HG03469 (cell line): Measurements from ENCODE around the gene RHCG.

ENCODE experiments used
- ATAC-seq: cut with Tn5 transposase; IDR thresholded peaks from one replicate; pipeline ENCODE4 v1.9.1; 2021; ENCODE audit warnings: mild to moderate bottlenecking, moderate library complexity, moderate number of reproducible peaks; ENCODE audit not compliant: unreplicated experiment

RHCG gene

GRCh38 chr15:89496155-89497098 is at the start of gene RHCG:
TSS of gene RHCG (minus strand) at chr15:89496583. CDS start at chr15:89496544, 39 bp downstream.
- ATAC-seq, result no peak

- ATAC-seq, result no peak
Observed at GRCh38 chr15:89543389-89543788, 47.0 kb upstream of the RHCG start.

DNA sequence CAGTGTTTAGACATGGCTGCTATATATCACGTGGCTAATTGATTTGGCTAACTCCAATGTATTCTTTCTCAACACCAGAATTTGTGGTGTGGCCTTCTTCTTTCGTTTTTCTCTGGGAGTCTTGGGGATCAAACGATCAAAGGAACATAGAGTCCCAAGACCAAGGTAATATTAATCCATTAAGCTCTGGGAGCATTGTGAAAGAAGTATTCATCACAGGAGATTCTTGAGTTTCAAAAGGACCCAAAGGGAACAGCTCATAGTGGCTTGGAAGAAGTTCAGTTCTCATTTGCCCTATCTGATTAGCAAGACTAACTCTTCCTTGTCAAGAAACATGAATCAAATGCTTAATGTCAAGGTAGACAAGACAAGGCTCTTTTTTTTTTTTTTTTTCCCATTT is 46.0 kb upstream of the RHCG start:
- no peak for ATAC-seq

GRCh38 chr15:89539027-89539426 is 42.6 kb upstream of the RHCG start:
- no peak for ATAC-seq

DNA sequence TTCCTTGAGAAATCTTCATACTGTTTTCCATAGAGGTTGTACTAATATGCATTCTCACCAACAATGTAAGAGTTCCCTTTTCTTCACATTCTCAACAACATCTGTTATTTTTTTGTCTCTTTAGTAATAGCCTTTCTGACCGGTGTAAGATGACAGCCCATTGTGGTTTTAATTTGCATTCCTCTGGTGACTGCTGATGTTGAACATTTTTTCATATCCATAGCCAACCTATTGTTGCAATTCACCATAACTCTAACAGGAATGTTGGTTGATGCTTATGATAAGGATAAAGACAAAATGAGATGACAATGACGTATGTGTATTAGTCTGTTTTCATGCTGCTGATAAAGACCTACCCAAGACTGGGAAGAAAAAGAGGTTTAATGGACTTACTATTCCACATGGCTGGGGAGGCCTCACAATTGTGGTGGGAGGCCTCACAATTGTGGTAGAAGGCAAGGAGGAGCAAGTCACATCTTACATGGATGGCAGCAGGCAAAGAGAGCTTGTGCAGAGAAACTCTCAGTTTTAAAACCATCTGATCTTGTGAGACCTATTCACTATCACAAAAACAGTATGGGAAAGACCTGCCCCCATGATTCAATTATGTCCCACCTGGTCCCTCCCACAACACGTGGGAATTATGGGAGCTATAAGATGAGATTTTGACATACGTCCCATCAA is 37.6 kb upstream of the RHCG start:
- ATAC-seq, result no peak

GRCh38 chr15:89531796-89532537 is 35.6 kb upstream of the RHCG start:
- ATAC-seq, result no peak

DNA sequence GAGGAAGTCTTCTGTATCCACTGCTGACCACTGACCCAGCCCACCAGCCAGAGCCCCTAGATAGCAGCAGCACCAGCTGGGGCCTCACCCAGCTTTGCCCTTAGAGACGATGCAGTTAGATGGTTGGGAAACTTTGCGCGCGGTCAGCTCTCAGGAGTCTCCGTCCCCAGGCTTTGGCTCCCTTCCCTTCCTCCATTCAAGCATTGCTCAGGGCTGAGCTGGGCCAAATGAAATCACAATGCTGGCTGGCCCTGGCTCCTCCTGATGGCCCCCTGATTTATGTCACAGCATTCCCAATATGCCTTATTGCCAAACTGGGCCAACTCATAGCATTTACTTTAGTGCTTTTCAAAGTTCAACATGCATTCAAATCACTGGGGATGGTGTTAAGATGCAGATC is 34.6 kb upstream of the RHCG start:
- ATAC-seq, result no peak

- no peak for ATAC-seq
Observed at GRCh38 chr15:89528757-89529352, 32.5 kb upstream of the RHCG start.

DNA sequence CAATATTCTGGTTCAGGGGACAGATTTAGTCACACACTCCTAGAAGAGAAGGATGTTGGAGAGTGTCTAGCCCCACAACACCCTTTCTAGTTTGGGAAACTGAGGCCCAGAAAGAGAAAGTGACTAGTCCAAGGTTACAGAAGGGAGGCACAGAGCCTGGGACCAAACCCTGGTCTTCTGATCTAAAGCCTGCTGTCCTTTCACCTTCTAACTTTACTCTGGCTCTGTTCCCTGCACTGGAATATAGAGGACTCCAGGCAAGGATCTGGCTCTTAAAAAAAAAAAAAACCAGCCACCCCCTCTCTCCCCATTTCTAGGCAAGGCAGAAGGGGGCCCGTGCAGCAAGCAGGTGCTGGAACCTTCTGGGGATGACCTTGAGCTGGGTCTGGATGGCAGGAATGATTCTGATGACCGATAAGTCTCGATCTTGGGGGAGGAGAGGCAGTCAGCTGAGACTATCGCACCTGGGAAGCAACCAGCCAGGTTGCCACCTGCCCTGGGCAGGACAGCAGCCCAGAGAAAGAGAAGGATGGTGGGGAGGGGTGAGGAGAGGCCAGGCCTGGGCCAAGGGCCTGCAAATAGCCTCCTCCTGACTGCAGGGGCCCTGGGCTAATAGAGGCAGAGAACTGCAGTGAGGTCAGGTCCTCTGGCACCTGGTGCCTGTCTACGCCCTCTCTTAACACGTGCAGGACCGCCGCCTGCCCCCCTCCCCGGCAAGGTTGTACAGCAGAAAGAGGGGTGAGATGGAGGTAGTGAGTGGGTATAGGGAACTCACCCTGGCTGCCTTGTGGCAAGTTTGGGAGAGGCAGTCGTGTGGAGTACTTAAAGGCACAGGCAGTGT is 30.4 kb upstream of the RHCG start:
- ATAC-seq, result no peak

- no peak for ATAC-seq
Observed at GRCh38 chr15:89526181-89526580, 29.8 kb upstream of the RHCG start.

DNA sequence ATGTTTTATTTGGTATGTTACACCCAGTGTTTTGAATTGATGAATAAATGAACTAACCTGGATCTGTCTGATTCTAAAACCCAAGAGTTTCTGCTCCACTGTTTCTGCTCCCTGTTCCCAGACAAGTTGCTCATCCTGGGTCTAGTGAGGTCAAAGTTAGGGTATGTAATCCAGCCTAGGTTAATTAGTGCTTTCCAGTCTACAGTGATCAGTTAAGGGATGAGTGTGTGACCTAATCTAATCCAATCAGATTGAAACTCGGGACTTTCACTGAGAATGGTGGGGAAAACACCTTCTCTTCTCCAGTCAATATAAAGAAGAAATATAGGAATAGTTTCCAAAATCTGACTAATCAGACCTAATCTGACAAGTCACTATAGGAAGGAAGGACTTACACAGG is 27.8 kb upstream of the RHCG start:
- ATAC-seq, result no peak

DNA sequence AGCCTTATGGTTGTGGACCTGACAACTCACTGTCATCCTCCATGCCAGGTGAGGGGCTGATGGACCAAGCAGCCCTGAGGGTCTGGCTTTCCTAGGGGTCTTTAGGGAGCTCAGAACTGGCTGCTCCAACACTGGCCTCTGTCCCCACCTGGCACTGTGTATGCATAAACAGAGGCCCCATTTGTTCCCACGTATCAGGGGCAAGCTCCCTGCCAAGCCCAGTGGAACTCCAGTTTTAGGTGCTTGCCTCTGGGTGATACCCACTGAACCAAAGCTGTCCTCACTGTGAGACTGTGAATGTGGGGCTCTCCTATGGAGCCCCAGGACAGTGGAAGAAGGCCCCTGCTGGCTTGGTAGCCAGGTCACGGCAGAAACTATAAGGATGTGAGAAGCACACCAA is 26.7 kb upstream of the RHCG start:
- no peak for ATAC-seq

- ATAC-seq, result no peak
Observed at GRCh38 chr15:89521605-89522004, 25.2 kb upstream of the RHCG start.

DNA sequence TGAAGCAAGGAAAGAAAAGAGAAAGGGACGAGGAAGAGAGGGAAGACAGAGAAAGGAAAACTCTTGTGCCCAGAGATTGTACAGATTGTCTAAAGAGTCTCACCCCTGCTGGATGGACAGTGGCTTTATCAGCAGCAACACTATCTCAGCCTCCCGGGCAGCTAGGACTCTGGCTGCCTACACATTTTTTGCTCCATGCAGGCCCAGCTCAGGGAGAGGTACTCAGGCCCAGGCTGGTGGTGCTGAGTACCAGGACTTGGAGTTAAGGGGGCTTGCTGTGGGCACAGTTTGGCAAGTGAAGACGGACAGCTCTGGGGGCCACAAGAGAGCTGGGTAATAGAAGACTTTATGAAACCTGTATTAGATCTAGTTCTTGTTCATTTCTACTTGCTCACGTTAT is 19.1 kb upstream of the RHCG start:
- ATAC-seq, result no peak

GRCh38 chr15:89514596-89515406 is 18.4 kb upstream of the RHCG start:
- no peak for ATAC-seq

GRCh38 chr15:89514186-89514585 is 17.8 kb upstream of the RHCG start:
- ATAC-seq, result no peak

DNA sequence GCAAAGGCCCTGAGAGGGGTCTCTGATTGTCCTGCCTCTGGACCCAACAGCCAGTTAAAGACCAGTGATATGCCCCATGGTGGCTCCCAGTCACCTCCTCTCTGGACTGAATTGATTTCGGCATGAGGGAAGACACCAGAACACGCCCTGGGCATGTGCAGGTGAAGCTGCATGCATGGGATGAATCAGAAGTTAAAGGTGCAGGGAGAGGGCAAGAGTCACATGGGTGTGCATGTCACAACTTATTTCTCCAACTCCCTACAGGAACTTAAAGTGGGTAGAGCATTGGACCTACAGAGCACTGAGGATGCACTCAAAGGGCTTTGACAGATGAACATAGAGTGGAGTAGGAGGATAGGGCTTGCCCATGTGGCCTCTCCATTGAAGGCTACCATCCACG is 16.9 kb upstream of the RHCG start:
- ATAC-seq, result no peak

DNA sequence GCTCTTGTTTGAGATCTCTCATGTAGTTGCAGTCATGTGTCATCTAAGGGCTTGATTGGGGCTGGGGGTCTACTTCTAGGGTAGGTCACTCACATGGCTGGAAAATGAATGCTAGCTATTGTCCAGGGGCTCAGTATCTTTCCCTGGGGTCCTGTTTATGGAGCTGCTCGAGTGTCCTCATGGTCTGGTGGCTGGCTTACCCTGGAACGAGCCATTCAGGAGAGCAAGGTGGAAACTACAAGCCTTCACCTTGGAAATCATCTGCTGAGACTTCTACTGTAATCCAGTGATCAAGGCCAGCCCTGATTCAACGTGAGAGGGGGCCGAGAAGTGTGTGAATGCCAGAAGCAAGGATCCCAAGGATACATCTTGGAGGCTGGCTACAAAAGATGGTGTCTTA is 16.2 kb upstream of the RHCG start:
- no peak for ATAC-seq

DNA sequence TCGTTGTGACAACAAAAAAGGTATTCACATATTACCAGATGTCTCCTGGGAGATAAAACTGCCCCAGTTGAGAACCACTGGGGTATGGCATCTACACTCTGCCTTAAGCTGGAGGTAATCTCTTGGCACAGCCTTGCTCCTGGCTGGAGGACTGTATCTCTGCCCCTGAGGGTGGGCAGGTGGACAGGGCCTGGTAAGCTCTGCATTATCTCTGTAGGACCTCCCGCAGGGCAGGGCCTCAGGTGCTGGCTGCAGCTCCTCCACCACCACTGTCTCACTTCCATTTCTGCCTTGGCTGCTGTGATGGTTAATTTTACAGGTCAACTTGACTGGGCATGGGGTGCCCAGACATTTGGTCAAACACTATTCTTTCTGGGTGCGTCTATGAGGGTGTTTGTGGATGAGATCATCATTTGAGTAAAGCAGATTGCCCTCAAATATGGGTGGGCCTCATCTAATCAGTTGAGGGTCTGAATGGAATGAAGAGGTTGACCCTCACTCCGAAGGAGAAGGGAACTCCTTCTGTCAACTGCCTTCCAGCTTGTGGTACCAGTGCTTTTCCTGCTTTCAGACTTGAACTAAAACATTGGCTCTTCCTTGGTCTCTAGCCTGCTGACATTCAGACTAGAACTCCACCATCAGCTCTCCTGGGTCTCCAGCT is 9.8 kb upstream of the RHCG start:
- ATAC-seq, result no peak
